ENCODE data around the gene CALCR.

The CALCR gene

GRCh38 chr7:93471456-93471855 is 103.1 kb downstream of the CALCR start:
- no peak for TF ChIP-seq CTCF (IDR thresholded peaks at IDR 0.05; ENCODE audit: low read length)
- TF ChIP-seq EZH2 (IDR thresholded peaks at IDR 0.05; ENCODE audit: borderline replicate concordance, low read length) = no peak
- H3K4me2 ChIP-seq (ENCODE audit: low read length) = no peak overlapping the region
- no peaks in the 10 kb centered on the region for H3K27me3 ChIP-seq (ENCODE audit: insufficient read depth, low read length)
- no peaks in the 10 kb centered on the region for H3K79me2 ChIP-seq (ENCODE audit: insufficient read depth, low read length)
- no peak overlapping the region for H3K9ac ChIP-seq (ENCODE audit: low read length)
- H2AFZ ChIP-seq (ENCODE audit: low read length) = no peak overlapping the region
- no peaks in the 10 kb centered on the region for H3F3A ChIP-seq (ENCODE audit: insufficient read depth, low read length)
- no peak overlapping the region for H3K4me3 ChIP-seq (ENCODE audit: low read depth, low read length, poor library complexity, severe bottlenecking)
- H3K9me3 ChIP-seq (ENCODE audit: low read length) = no peaks in the 10 kb centered on the region
- H3K27ac ChIP-seq (ENCODE audit: low read depth, low read length, poor library complexity, severe bottlenecking) = no peak overlapping the region
- H4K20me1 ChIP-seq (ENCODE audit: insufficient read depth, low read length) = no peaks in the 10 kb centered on the region
- H3K36me3 ChIP-seq (ENCODE audit: insufficient read depth, low read length) = no peaks in the 10 kb centered on the region
- H3K4me1 ChIP-seq (ENCODE audit: insufficient read depth, low read length, severe bottlenecking) = no peaks in the 10 kb centered on the region
- H3K9me2 ChIP-seq (ENCODE audit: low read depth, low read length) = no peaks in the 10 kb centered on the region

- H3K79me2 ChIP-seq (ENCODE audit: insufficient read depth, low read length) = no peaks in the 10 kb centered on the region
- no peaks in the 10 kb centered on the region for H3K27me3 ChIP-seq (ENCODE audit: insufficient read depth, low read length)
- no peaks in the 10 kb centered on the region for H3F3A ChIP-seq (ENCODE audit: insufficient read depth, low read length)
- H3K9me2 ChIP-seq (ENCODE audit: low read depth, low read length) = no peaks in the 10 kb centered on the region
- no peak overlapping the region for H3K27ac ChIP-seq (ENCODE audit: low read depth, low read length, poor library complexity, severe bottlenecking)
- no peak for TF ChIP-seq CTCF (IDR thresholded peaks at IDR 0.05; ENCODE audit: low read length)
- no peak for TF ChIP-seq EZH2 (IDR thresholded peaks at IDR 0.05; ENCODE audit: borderline replicate concordance, low read length)
- H3K4me1 ChIP-seq (ENCODE audit: insufficient read depth, low read length, severe bottlenecking) = no peaks in the 10 kb centered on the region
- H2AFZ ChIP-seq (ENCODE audit: low read length) = no peak overlapping the region
- no peak overlapping the region for H3K4me2 ChIP-seq (ENCODE audit: low read length)
- H3K4me3 ChIP-seq (ENCODE audit: low read depth, low read length, poor library complexity, severe bottlenecking) = no peak overlapping the region
- H3K9ac ChIP-seq (ENCODE audit: low read length) = no peak overlapping the region
- no peaks in the 10 kb centered on the region for H3K9me3 ChIP-seq (ENCODE audit: low read length)
- no peaks in the 10 kb centered on the region for H3K36me3 ChIP-seq (ENCODE audit: insufficient read depth, low read length)
- H4K20me1 ChIP-seq (ENCODE audit: insufficient read depth, low read length) = no peaks in the 10 kb centered on the region
Measured at GRCh38 chr7:93463764-93464163, 110.8 kb downstream of the CALCR start.

GRCh38 chr7:93461350-93461749 is 113.2 kb downstream of the CALCR start:
- no peaks in the 10 kb centered on the region for H3K9me3 ChIP-seq (ENCODE audit: low read length)
- H3K4me2 ChIP-seq (ENCODE audit: low read length) = no peak overlapping the region
- no peak overlapping the region for H3K27ac ChIP-seq (ENCODE audit: low read depth, low read length, poor library complexity, severe bottlenecking)
- no peak overlapping the region for H2AFZ ChIP-seq (ENCODE audit: low read length)
- no peaks in the 10 kb centered on the region for H3K4me1 ChIP-seq (ENCODE audit: insufficient read depth, low read length, severe bottlenecking)
- no peaks in the 10 kb centered on the region for H3K27me3 ChIP-seq (ENCODE audit: insufficient read depth, low read length)
- no peaks in the 10 kb centered on the region for H3F3A ChIP-seq (ENCODE audit: insufficient read depth, low read length)
- H3K36me3 ChIP-seq (ENCODE audit: insufficient read depth, low read length) = no peaks in the 10 kb centered on the region
- TF ChIP-seq EZH2 (IDR thresholded peaks at IDR 0.05; ENCODE audit: borderline replicate concordance, low read length) (no peak), CTCF (IDR thresholded peaks at IDR 0.05; ENCODE audit: low read length) (peak; percentile 41; the same call in 1 of the 2 replicates)
- H3K79me2 ChIP-seq (ENCODE audit: insufficient read depth, low read length) = no peaks in the 10 kb centered on the region
- H3K4me3 ChIP-seq (ENCODE audit: low read depth, low read length, poor library complexity, severe bottlenecking) = no peak overlapping the region
- no peaks in the 10 kb centered on the region for H4K20me1 ChIP-seq (ENCODE audit: insufficient read depth, low read length)
- no peaks in the 10 kb centered on the region for H3K9me2 ChIP-seq (ENCODE audit: low read depth, low read length)
- H3K9ac ChIP-seq (ENCODE audit: low read length) = no peak overlapping the region

Data from OCI-LY1 (cell line).